SK-N-SH treated with all-trans-retinoic acid at 6 μM for 48 hours (cell line): Measurements from ENCODE around the gene FCHO1.

Experiments used
- ARNTL ChIP-seq: fragments of 450-650 bp; formaldehyde crosslinking; IDR thresholded peaks from 2 replicates; pipeline ENCODE4 v1.5.0; 2020; ENCODE audit warnings: low read depth, mild to moderate bottlenecking, moderate library complexity, borderline replicate concordance
- ESRRG ChIP-seq: fragments of 250-450 bp; sonication (Bioruptor Pico); IDR thresholded peaks from 2 replicates; pipeline ENCODE4 v1.6.1; 2021; ENCODE audit warnings: mild to moderate bottlenecking
- GLIS3 ChIP-seq: fragments of 250-450 bp; sonication (Bioruptor Pico); IDR thresholded peaks from 2 replicates; pipeline ENCODE4 v1.5.0; 2020; ENCODE audit warnings: mild to moderate bottlenecking, moderate library complexity
- PPARA ChIP-seq: fragments of 250-450 bp; sonication (Bioruptor Pico); IDR thresholded peaks from 2 replicates; pipeline ENCODE4 v1.5.0; 2020; ENCODE audit warnings: mild to moderate bottlenecking, borderline replicate concordance
- RARB ChIP-seq: fragments of 250-450 bp; sonication (Bioruptor Pico); IDR thresholded peaks from 2 replicates; pipeline ENCODE4 v1.8.0; 2021; ENCODE audit warnings: mild to moderate bottlenecking, moderate library complexity
- SNAI2 ChIP-seq: fragments of 250-450 bp; sonication (Bioruptor Pico); IDR thresholded peaks from 2 replicates; pipeline ENCODE4 v1.5.0; 2020; ENCODE audit warnings: mild to moderate bottlenecking, moderate library complexity
- TCF4 ChIP-seq: fragments of 250-450 bp; sonication (Bioruptor Pico); IDR thresholded peaks from 2 replicates; pipeline ENCODE4 v1.8.0; 2021; ENCODE audit warnings: mild to moderate bottlenecking, moderate library complexity, borderline replicate concordance
- TOX ChIP-seq: fragments of 250-450 bp; sonication (Bioruptor Pico); IDR thresholded peaks from 2 replicates; pipeline ENCODE4 v1.8.0; 2021; ENCODE audit warnings: mild to moderate bottlenecking, moderate library complexity, borderline replicate concordance
- ZC3H10 ChIP-seq: fragments of 250-450 bp; sonication (Bioruptor Pico); IDR thresholded peaks from 2 replicates; pipeline ENCODE4 v1.5.1; 2021; ENCODE audit warnings: mild to moderate bottlenecking, moderate library complexity
- ZFP3 ChIP-seq: fragments of 250-450 bp; sonication (Bioruptor Pico); IDR thresholded peaks from 2 replicates; pipeline ENCODE4 v1.5.0; 2020; ENCODE audit warnings: mild to moderate bottlenecking, moderate library complexity
- ZNF8 ChIP-seq: fragments of 450-650 bp; formaldehyde crosslinking; IDR thresholded peaks from 2 replicates; pipeline ENCODE4 v1.5.0; 2020; ENCODE audit warnings: mild to moderate bottlenecking, moderate library complexity
- TF ChIP-seq, protein P1 (sequence below): fragments of 250-450 bp; sonication (Bioruptor Pico); IDR thresholded peaks from 2 replicates; pipeline ENCODE4 v1.8.0; 2020; ENCODE audit warnings: mild to moderate bottlenecking, moderate library complexity, borderline replicate concordance
- TF ChIP-seq, protein P2 (sequence below): fragments of 250-450 bp; sonication (Bioruptor Pico); IDR thresholded peaks from 2 replicates; pipeline ENCODE4 v1.8.0; 2021; ENCODE audit warnings: low read depth, mild to moderate bottlenecking, moderate library complexity, borderline replicate concordance
- TF ChIP-seq, protein P3 (sequence below): fragments of 250-450 bp; sonication (Bioruptor Pico); IDR thresholded peaks from 2 replicates; pipeline ENCODE4 v1.5.1; 2020; ENCODE audit warnings: low read depth, mild to moderate bottlenecking, moderate library complexity

DNA sequence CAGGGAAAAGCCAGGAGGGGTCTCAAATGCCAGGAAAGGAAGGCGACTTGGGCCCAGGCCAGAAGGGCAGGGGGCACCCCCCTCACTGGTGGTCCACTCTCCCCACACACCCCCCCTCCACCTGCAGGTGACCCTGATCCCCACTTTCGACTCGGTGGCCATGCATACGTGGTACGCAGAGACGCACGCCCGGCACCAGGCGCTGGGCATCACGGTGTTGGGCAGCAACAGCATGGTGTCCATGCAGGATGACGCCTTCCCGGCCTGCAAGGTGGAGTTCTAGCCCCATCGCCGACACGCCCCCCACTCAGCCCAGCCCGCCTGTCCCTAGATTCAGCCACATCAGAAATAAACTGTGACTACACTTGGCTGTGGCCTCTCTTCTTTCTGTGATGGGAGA is 17.1 kb upstream of the FCHO1 start:
- TF ChIP-seq ZC3H10 (CRISPR knock-in tag) = no peak
- no peak for TF ChIP-seq RARB (CRISPR knock-in tag)
- no peak for TF ChIP-seq GLIS3 (CRISPR knock-in tag)
- TF ChIP-seq ARNTL (CRISPR knock-in tag) = no peak
- TF ChIP-seq, protein P1, sequence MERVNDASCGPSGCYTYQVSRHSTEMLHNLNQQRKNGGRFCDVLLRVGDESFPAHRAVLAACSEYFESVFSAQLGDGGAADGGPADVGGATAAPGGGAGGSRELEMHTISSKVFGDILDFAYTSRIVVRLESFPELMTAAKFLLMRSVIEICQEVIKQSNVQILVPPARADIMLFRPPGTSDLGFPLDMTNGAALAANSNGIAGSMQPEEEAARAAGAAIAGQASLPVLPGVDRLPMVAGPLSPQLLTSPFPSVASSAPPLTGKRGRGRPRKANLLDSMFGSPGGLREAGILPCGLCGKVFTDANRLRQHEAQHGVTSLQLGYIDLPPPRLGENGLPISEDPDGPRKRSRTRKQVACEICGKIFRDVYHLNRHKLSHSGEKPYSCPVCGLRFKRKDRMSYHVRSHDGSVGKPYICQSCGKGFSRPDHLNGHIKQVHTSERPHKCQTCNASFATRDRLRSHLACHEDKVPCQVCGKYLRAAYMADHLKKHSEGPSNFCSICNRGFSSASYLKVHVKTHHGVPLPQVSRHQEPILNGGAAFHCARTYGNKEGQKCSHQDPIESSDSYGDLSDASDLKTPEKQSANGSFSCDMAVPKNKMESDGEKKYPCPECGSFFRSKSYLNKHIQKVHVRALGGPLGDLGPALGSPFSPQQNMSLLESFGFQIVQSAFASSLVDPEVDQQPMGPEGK (CRISPR knock-in tag) = no peak
- TF ChIP-seq TCF4 (CRISPR knock-in tag) = no peak
- TF ChIP-seq, protein P2, sequence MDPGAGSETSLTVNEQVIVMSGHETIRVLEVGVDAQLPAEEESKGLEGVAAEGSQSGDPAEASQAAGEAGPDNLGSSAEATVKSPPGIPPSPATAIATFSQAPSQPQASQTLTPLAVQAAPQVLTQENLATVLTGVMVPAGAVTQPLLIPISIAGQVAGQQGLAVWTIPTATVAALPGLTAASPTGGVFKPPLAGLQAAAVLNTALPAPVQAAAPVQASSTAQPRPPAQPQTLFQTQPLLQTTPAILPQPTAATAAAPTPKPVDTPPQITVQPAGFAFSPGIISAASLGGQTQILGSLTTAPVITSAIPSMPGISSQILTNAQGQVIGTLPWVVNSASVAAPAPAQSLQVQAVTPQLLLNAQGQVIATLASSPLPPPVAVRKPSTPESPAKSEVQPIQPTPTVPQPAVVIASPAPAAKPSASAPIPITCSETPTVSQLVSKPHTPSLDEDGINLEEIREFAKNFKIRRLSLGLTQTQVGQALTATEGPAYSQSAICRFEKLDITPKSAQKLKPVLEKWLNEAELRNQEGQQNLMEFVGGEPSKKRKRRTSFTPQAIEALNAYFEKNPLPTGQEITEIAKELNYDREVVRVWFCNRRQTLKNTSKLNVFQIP = no peak
- no peak for TF ChIP-seq TOX
- TF ChIP-seq ZFP3 = no peak
- TF ChIP-seq ZNF8 (CRISPR knock-in tag) = no peak
- no peak for TF ChIP-seq ESRRG (CRISPR knock-in tag)
- TF ChIP-seq SNAI2 (CRISPR knock-in tag) = no peak
- TF ChIP-seq PPARA (CRISPR knock-in tag) = no peak
- TF ChIP-seq, protein P3, sequence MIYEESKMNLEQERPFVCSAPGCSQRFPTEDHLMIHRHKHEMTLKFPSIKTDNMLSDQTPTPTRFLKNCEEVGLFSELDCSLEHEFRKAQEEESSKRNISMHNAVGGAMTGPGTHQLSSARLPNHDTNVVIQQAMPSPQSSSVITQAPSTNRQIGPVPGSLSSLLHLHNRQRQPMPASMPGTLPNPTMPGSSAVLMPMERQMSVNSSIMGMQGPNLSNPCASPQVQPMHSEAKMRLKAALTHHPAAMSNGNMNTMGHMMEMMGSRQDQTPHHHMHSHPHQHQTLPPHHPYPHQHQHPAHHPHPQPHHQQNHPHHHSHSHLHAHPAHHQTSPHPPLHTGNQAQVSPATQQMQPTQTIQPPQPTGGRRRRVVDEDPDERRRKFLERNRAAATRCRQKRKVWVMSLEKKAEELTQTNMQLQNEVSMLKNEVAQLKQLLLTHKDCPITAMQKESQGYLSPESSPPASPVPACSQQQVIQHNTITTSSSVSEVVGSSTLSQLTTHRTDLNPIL (CRISPR knock-in tag) = no peak
